ENCODE measurements around the gene TAF7L.

The TAF7L gene

DNA sequence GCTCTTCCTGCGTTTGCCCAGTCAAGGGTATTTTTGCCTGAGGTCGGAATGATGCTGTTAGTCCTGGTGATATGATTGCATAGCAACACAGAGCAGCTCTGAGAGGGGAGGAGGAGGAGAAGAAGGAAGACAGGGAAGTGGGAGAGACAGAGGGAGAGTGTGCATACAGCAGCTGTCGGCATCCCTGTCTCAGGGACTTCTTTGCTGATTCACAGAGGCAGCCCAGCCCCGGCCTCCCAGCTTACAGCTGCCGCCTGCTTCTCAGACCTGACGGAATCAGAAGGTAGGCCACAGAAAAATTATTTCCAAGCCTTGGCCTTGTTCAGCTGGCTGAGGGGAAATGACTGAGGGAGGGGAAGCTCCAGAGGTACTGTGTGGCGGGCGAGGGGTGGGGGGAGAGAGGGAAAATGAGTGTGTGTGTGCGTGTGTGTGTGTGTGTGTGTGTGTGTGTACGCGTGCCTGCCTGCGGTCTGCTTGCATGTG lies 71.2 kb downstream of the TAF7L start:
- DNase-seq: peak; percentile 18

DNA sequence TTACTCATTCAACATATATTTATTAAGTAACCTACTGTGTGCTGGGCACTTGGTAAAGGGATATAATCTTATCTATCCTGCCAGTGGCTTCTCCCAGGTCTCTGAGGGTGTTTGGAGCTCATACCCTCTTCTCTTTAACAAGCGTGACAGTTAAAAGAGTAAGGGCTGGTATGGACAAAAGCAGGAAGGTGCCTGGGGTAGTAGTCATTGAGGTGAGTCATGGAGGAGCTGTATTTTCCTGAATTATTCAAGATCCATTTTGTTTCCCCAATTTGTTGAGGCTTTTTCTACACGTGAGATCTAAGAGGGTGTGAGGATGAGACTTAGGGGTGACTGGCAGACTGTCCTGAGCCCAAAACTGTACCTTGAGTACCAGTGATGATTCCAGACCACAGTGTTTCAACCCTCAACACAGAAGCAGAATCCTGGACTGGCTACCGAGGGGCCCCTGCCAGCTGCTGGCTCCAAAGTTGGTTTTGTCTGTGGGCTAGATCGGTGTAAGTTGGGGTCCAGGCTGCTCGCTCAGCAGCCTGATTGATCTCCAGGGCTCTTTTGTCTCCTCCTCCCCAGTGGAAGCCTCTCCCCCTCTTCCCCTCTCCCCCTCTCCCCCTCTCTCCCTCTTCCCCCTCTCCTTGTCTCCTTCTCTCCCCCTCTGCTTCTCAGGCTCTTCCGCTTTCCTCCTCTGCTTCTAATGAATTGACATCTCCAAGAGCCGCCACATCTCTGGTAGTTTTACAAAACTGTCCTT lies 71.8 kb downstream of the TAF7L start, which contains the start of gene DRP2:
DRP2 (plus strand) TSS at position 671 of the 748 bp plus-strand sequence. CDS start 11,862 bp downstream, outside the sequence.
- DNase-seq: no peak
